ENCODE results near the gene MAGIX.

DNA sequence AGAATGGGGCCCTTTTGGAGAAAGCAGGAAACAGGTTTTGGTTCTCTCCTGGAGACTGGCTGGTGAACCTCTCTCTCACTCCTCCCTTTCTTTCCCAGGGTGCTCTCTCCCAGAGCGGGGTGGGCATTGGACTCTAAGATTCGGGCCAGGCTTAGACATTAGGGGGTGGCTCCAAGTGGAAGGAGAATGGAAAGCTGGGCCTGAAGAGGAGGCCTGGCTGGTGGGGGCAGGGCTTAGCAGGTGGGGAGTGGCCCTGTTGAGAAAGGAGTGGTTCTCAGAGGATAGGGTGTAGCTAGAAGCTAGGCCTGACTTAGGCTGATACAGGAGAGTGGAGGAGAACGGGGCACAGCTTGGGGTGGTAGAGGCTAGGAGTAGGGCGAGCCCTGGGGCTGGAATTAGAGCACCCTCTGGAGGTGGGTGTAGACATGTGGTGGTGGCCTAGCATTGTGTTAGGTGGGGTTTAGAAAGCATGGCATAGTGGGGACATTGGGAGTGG is 14.8 kb downstream of the MAGIX start:
- TF ChIP-seq, protein P1, sequence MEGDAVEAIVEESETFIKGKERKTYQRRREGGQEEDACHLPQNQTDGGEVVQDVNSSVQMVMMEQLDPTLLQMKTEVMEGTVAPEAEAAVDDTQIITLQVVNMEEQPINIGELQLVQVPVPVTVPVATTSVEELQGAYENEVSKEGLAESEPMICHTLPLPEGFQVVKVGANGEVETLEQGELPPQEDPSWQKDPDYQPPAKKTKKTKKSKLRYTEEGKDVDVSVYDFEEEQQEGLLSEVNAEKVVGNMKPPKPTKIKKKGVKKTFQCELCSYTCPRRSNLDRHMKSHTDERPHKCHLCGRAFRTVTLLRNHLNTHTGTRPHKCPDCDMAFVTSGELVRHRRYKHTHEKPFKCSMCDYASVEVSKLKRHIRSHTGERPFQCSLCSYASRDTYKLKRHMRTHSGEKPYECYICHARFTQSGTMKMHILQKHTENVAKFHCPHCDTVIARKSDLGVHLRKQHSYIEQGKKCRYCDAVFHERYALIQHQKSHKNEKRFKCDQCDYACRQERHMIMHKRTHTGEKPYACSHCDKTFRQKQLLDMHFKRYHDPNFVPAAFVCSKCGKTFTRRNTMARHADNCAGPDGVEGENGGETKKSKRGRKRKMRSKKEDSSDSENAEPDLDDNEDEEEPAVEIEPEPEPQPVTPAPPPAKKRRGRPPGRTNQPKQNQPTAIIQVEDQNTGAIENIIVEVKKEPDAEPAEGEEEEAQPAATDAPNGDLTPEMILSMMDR (IDR thresholded peaks at IDR 0.05): no peak
- no peak for TF ChIP-seq POLR2AphosphoS5 (IDR thresholded peaks at IDR 0.05; ENCODE audit: insufficient read depth in 1 of 2, low read depth in 1 of 2)
- no peak for TF ChIP-seq POLR2A (IDR thresholded peaks at IDR 0.05)
